ENCODE results near the gene PHLDA2. TPM values are rescaled to one million over a fixed set of nuclear protein-coding genes. Genes with fewer than 3 reads are reported as not detected.

Gene PHLDA2
- total and polyA plus RNA-seq, 4 experiments from 2014 or later = 0.58 to 1.9 (median 1.1) TPM

- Histone ChIP-seq H3K4me3 (ENCODE audit: low read length in 2 of 2) (no peak overlapping the region), H3K27ac (ENCODE audit: low read depth, low read length) (no peak overlapping the region), H3K36me3 (ENCODE audit: insufficient read depth, low read length) (peaks cover 98% of the 10 kb centered on the region), H3K9me3 (ENCODE audit: control insufficient read depth in 1 of 2, low read length in 2 of 2) (no peaks in the 10 kb centered on the region), H3K4me1 (ENCODE audit: insufficient read depth, low read length) (peaks cover 19% of the 10 kb centered on the region), H3K27me3 (ENCODE audit: insufficient read depth, low read length) (no peaks in the 10 kb centered on the region)
- no peak for DNase-seq
- Mint-ChIP-seq H3K36me3 (peaks cover 73 to 95% of the 10 kb centered on the region in 2 donors), H3K27ac (peak overlapping the region in 2 of 7 donors; percentile 38 to 75), H3K27me3 (no peaks in the 10 kb centered on the region), H3K4me1 (peaks cover 13 to 39% (median 25%) of the 10 kb centered on the region in 4 donors), H3K9me3 (no peaks in the 10 kb centered on the region), H3K4me3 (no peak overlapping the region)
- intact Hi-C loops (cut with micrococcal nuclease) = no loop called here
- CTCF ChIA-PET (ENCODE audit: partially characterized antibody) = interaction anchor here (1.1 to 5.0 kb wide), 4 partner anchors 14 to 760 kb away, joined by 3 to 19 read pairs (median 4); no protein-coding TSS in a partner anchor
- POLR2A ChIA-PET (ENCODE audit: partially characterized antibody) = interaction anchor here (1.3 kb wide), 1 partner anchor 17 kb away, joined by 3 read pairs; no protein-coding TSS in a partner anchor
Observed at GRCh38 chr11:2954263-2954662, 25.0 kb upstream of the PHLDA2 start.

- H3K4me3 Mint-ChIP-seq = no peak overlapping the region
- peaks cover 25% of the 10 kb centered on the region for H3K4me1 ChIP-seq (ENCODE audit: insufficient read depth, low read length)
- H3K36me3 Mint-ChIP-seq = peaks cover 66 to 97% of the 10 kb centered on the region in 2 donors
- H3K9me3 Mint-ChIP-seq = no peaks in the 10 kb centered on the region
- H3K36me3 ChIP-seq (ENCODE audit: insufficient read depth, low read length) = peaks cover 98% of the 10 kb centered on the region
- intact Hi-C loops (cut with micrococcal nuclease) = no loop called here
- no peaks in the 10 kb centered on the region for H3K27me3 ChIP-seq (ENCODE audit: insufficient read depth, low read length)
- no peak for DNase-seq
- no peak overlapping the region for H3K4me3 ChIP-seq (ENCODE audit: low read length in 2 of 2)
- no peaks in the 10 kb centered on the region for H3K9me3 ChIP-seq (ENCODE audit: control insufficient read depth in 1 of 2, low read length in 2 of 2)
- CTCF ChIA-PET (ENCODE audit: partially characterized antibody) = interaction anchor here (1.1 to 5.0 kb wide), 3 partner anchors 23 to 139 kb away, joined by 3 to 19 read pairs (median 5); no protein-coding TSS in a partner anchor
- H3K4me1 Mint-ChIP-seq = peaks cover 19 to 50% (median 34%) of the 10 kb centered on the region in 4 donors
- no peak overlapping the region for H3K27ac ChIP-seq (ENCODE audit: low read depth, low read length)
- H3K27ac Mint-ChIP-seq = peak overlapping the region in 2 of 7 donors; percentile 30 to 44
- no peaks in the 10 kb centered on the region for H3K27me3 Mint-ChIP-seq
- POLR2A ChIA-PET (ENCODE audit: partially characterized antibody) = interaction anchor here (1.1 to 1.3 kb wide), 3 partner anchors 10 to 16 kb away, joined by 3 to 4 read pairs (median 3); no protein-coding TSS in a partner anchor
Observed at GRCh38 chr11:2952290-2952689, 23.1 kb upstream of the PHLDA2 start.

- Histone ChIP-seq H3K36me3 (ENCODE audit: insufficient read depth, low read length) (peaks cover 96% of the 10 kb centered on the region), H3K9me3 (ENCODE audit: control insufficient read depth in 1 of 2, low read length in 2 of 2) (no peaks in the 10 kb centered on the region), H3K27ac (ENCODE audit: low read depth, low read length) (no peak overlapping the region), H3K4me3 (ENCODE audit: low read length in 2 of 2) (no peak overlapping the region), H3K4me1 (ENCODE audit: insufficient read depth, low read length) (peaks cover 33% of the 10 kb centered on the region), H3K27me3 (ENCODE audit: insufficient read depth, low read length) (no peaks in the 10 kb centered on the region)
- H3K27ac Mint-ChIP-seq = peak overlapping the region in 5 of 7 donors; percentile 21 to 83 (median 47)
- ChIA-PET POLR2A (ENCODE audit: partially characterized antibody) (interaction anchor here (1.1 kb wide), 2 partner anchors 10 to 17 kb away, joined by 3 to 4 read pairs; no protein-coding TSS in a partner anchor), CTCF (ENCODE audit: partially characterized antibody) (interaction anchor here (1.1 kb wide), 1 partner anchor 96 kb away, joined by 3 read pairs; no protein-coding TSS in a partner anchor)
- no peaks in the 10 kb centered on the region for H3K9me3 Mint-ChIP-seq
- H3K36me3 Mint-ChIP-seq = peaks cover 58 to 99% of the 10 kb centered on the region in 2 donors
- no peaks in the 10 kb centered on the region for H3K27me3 Mint-ChIP-seq
- peak overlapping the region in 1 of 8 donors; percentile 15 for H3K4me3 Mint-ChIP-seq
- no peak for DNase-seq
- peaks cover 27 to 58% (median 40%) of the 10 kb centered on the region in 4 donors for H3K4me1 Mint-ChIP-seq
- intact Hi-C loops (cut with micrococcal nuclease) = no loop called here
Observed at GRCh38 chr11:2951231-2952110, 22.3 kb upstream of the PHLDA2 start.

GRCh38 chr11:2950825-2951224, 21.6 kb upstream of the PHLDA2 start:
- peaks cover 40% of the 10 kb centered on the region for H3K4me1 ChIP-seq (ENCODE audit: insufficient read depth, low read length)
- Mint-ChIP-seq H3K4me3 (no peak overlapping the region), H3K9me3 (no peaks in the 10 kb centered on the region), H3K36me3 (peaks cover 59 to 97% of the 10 kb centered on the region in 2 donors), H3K27ac (peak overlapping the region in 1 of 7 donors; percentile 83), H3K4me1 (peaks cover 33 to 64% (median 46%) of the 10 kb centered on the region in 4 donors), H3K27me3 (no peaks in the 10 kb centered on the region)
- H3K4me3 ChIP-seq (ENCODE audit: low read length in 2 of 2) = no peak overlapping the region
- CTCF ChIA-PET (ENCODE audit: partially characterized antibody) = no interaction called here
- POLR2A ChIA-PET (ENCODE audit: partially characterized antibody) = interaction anchor here (0.6 kb wide), 1 partner anchor 15 kb away, joined by 3 read pairs; no protein-coding TSS in a partner anchor
- no peaks in the 10 kb centered on the region for H3K9me3 ChIP-seq (ENCODE audit: control insufficient read depth in 1 of 2, low read length in 2 of 2)
- H3K27me3 ChIP-seq (ENCODE audit: insufficient read depth, low read length) = no peaks in the 10 kb centered on the region
- DNase-seq = no peak
- H3K27ac ChIP-seq (ENCODE audit: low read depth, low read length) = no peak overlapping the region
- intact Hi-C loops (cut with micrococcal nuclease) = no loop called here
- H3K36me3 ChIP-seq (ENCODE audit: insufficient read depth, low read length) = peaks cover 94% of the 10 kb centered on the region

- Histone ChIP-seq H3K27ac (ENCODE audit: low read depth, low read length) (no peak overlapping the region), H3K4me1 (ENCODE audit: insufficient read depth, low read length) (peaks cover 49% of the 10 kb centered on the region), H3K9me3 (ENCODE audit: control insufficient read depth in 1 of 2, low read length in 2 of 2) (no peaks in the 10 kb centered on the region), H3K4me3 (ENCODE audit: low read length in 2 of 2) (no peak overlapping the region), H3K27me3 (ENCODE audit: insufficient read depth, low read length) (no peaks in the 10 kb centered on the region), H3K36me3 (ENCODE audit: insufficient read depth, low read length) (peaks cover 89% of the 10 kb centered on the region)
- peak overlapping the region in 3 of 7 donors; percentile 10 to 88 (median 70) for H3K27ac Mint-ChIP-seq
- H3K27me3 Mint-ChIP-seq = no peaks in the 10 kb centered on the region
- peaks cover 53 to 95% of the 10 kb centered on the region in 2 donors for H3K36me3 Mint-ChIP-seq
- peaks cover 40 to 73% (median 54%) of the 10 kb centered on the region in 4 donors for H3K4me1 Mint-ChIP-seq
- H3K4me3 Mint-ChIP-seq = no peak overlapping the region
- no peak for DNase-seq
- intact Hi-C loops (cut with micrococcal nuclease) = loop anchor here (5.0 kb wide), 1 partner anchor 37 kb away; no protein-coding TSS in a partner anchor
- CTCF ChIA-PET (ENCODE audit: partially characterized antibody) = no interaction called here
- POLR2A ChIA-PET (ENCODE audit: partially characterized antibody) = no interaction called here
- no peaks in the 10 kb centered on the region for H3K9me3 Mint-ChIP-seq
Observed at GRCh38 chr11:2949920-2950319, 20.7 kb upstream of the PHLDA2 start.

- H3K27me3 ChIP-seq (ENCODE audit: insufficient read depth, low read length) = no peaks in the 10 kb centered on the region
- DNase-seq = no peak
- Mint-ChIP-seq H3K36me3 (peaks cover 35 to 81% of the 10 kb centered on the region in 2 donors), H3K9me3 (no peaks in the 10 kb centered on the region), H3K27me3 (no peaks in the 10 kb centered on the region), H3K4me3 (no peak overlapping the region), H3K27ac (peak overlapping the region in 4 of 7 donors; percentile 53 to 74 (median 61)), H3K4me1 (peaks cover 47 to 82% (median 62%) of the 10 kb centered on the region in 4 donors)
- H3K27ac ChIP-seq (ENCODE audit: low read depth, low read length) = no peak overlapping the region
- peaks cover 74% of the 10 kb centered on the region for H3K36me3 ChIP-seq (ENCODE audit: insufficient read depth, low read length)
- no peaks in the 10 kb centered on the region for H3K9me3 ChIP-seq (ENCODE audit: control insufficient read depth in 1 of 2, low read length in 2 of 2)
- ChIA-PET CTCF (ENCODE audit: partially characterized antibody) (interaction anchor here (0.7 to 2.9 kb wide), 4 partner anchors 16 to 415 kb away, joined by 3 to 10 read pairs (median 3); no protein-coding TSS in a partner anchor), POLR2A (ENCODE audit: partially characterized antibody) (no interaction called here)
- no peak overlapping the region for H3K4me3 ChIP-seq (ENCODE audit: low read length in 2 of 2)
- H3K4me1 ChIP-seq (ENCODE audit: insufficient read depth, low read length) = peaks cover 53% of the 10 kb centered on the region
- intact Hi-C loops (cut with micrococcal nuclease) = loop anchor here (5.0 kb wide), 1 partner anchor 40 kb away; no protein-coding TSS in a partner anchor
Observed at GRCh38 chr11:2947744-2948143, 18.5 kb upstream of the PHLDA2 start.
